Activated CD4-positive, CD25-positive, alpha-beta regulatory T cell treated with anti-CD3 and anti-CD28 coated beads, Interleukin-2, amount 50 U/mL, for 72 hours (primary cell): Measurements from ENCODE around the gene HTD2.
A peak's percentile ranks its signal among the peaks of the same experiment; 100 is the strongest.
"Not testable (repeated sequence)": the region's sequence is repeated elsewhere in the genome, so short reads cannot be mapped to it uniquely, and the experiment has no call there.

Experiments
- DNase-seq: peaks from one replicate; pipeline ENCODE4 v3.0.0; 2021

The HTD2 gene

GRCh38 chr3:58333206-58334012 is 27.1 kb downstream of the HTD2 start:
- peak; percentile 37 for DNase-seq

- no peak for DNase-seq
Observed at GRCh38 chr3:58334013-58334321, 27.6 kb downstream of the HTD2 start.

- DNase-seq: no peak
Observed at GRCh38 chr3:58334506-58334884, 28.2 kb downstream of the HTD2 start.

- no peak for DNase-seq
Observed at GRCh38 chr3:58335652-58335947, 29.3 kb downstream of the HTD2 start.

- no peak for DNase-seq
Observed at GRCh38 chr3:58336135-58336882, 30.0 kb downstream of the HTD2 start.

GRCh38 chr3:58337190-58337589 is 30.9 kb downstream of the HTD2 start:
- no peak for DNase-seq

- not testable (repeated sequence) for DNase-seq
Observed at GRCh38 chr3:58339146-58339545, 32.8 kb downstream of the HTD2 start.

GRCh38 chr3:58340594-58341244 is 34.4 kb downstream of the HTD2 start:
- no peak for DNase-seq

GRCh38 chr3:58341376-58341775 is 35.1 kb downstream of the HTD2 start:
- no peak for DNase-seq

GRCh38 chr3:58342676-58343075 is 36.4 kb downstream of the HTD2 start:
- DNase-seq: no peak

- no peak for DNase-seq
Observed at GRCh38 chr3:58345457-58345856, 39.1 kb downstream of the HTD2 start.

- DNase-seq: no peak
Observed at GRCh38 chr3:58346368-58346767, 40.0 kb downstream of the HTD2 start.

GRCh38 chr3:58347984-58348383 is 41.7 kb downstream of the HTD2 start:
- DNase-seq: no peak

GRCh38 chr3:58349792-58350626 is 43.7 kb downstream of the HTD2 start:
- DNase-seq: no peak

- no peak for DNase-seq
Observed at GRCh38 chr3:58350627-58351013, 44.3 kb downstream of the HTD2 start.

GRCh38 chr3:58351920-58352319 is 45.6 kb downstream of the HTD2 start:
- no peak for DNase-seq

- DNase-seq: no peak
Observed at GRCh38 chr3:58352626-58353025, 46.3 kb downstream of the HTD2 start.

GRCh38 chr3:58353722-58354553 is 47.6 kb downstream of the HTD2 start:
- DNase-seq: no peak

- DNase-seq: no peak
Observed at GRCh38 chr3:58355179-58355578, 48.9 kb downstream of the HTD2 start.

GRCh38 chr3:58356054-58356453 is 49.7 kb downstream of the HTD2 start:
- DNase-seq: no peak

GRCh38 chr3:58357402-58357801 is 51.1 kb downstream of the HTD2 start:
- DNase-seq: no peak

GRCh38 chr3:58358092-58358491 is 51.8 kb downstream of the HTD2 start:
- DNase-seq: no peak
